ENCODE data around the gene NR4A1.

NR4A1 gene

GRCh38 chr12:52050758-52051541 lies at the start of gene NR4A1:
NR4A1 (plus strand) TSS chr12:52051442; CDS start chr12:52054329, 2,887 bp downstream.
- peak; percentile 87 for DNase-seq (ENCODE audit: low spot score)

DNA sequence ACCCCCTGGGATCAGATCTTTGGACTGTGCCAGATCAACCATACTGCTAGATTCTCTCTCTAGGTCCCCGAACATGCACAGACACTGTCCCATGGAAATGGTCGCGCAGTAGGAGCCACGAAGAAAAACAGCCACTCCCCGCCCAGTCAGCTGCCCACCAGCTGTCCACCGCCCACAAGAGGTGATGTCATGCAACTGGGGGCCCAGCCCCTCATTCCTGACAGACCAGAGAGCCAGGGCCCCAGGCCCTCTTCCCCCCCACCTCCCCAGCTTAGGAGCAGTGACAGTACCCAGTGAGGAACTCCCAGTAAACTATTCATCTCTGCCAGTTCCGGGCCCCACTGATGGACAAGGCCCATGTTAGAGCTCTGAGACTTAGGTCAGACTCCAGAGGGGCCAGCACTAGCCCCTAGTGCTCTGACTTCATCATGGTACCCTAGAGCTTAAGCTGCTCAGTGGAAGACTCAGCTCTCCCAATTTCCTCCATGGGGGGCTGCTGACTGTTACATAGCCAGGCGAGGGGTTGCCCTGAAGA lies 48.2 kb upstream of the NR4A1 start:
- DNase-seq (ENCODE audit: low spot score): no peak

- no peak for DNase-seq (ENCODE audit: low spot score)
Measured at GRCh38 chr12:52003591-52003990, 47.7 kb upstream of the NR4A1 start.

GRCh38 chr12:52004042-52004648 lies 47.1 kb upstream of the NR4A1 start:
- peak; percentile 72 for DNase-seq (ENCODE audit: low spot score)

DNA sequence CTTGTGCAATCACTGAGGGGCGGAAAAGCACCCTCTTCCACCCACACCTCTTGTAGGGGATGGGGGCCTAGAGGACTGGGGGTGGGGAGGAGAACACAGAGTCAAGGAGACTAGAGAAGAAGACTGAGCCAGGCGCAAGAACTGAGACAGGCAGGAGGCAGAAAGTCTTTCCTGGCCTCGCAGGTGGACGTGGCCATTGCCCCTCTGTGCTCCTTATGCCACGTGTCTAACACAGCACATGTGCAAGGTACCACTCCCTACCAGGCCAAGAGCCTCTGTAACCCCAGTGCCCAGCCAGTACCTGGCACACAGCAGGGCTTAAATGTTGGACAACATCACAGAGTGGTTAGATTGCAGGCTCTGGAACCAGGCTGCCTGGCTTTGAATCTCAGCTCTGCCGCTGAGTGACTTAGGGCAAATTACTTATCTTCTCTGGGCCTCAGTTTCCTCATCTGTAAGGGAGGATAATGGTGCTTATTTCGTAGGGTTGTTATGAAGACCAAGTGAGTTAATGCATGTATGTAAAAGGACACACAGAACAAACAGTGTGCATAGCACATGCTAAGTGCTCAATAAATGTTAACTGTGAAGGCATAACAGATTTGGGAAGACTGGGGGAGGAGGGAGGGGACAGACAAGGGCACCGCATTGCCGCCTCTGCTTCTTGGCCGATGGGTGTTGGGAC lies 45.9 kb upstream of the NR4A1 start:
- DNase-seq (ENCODE audit: low spot score): no peak

DNA sequence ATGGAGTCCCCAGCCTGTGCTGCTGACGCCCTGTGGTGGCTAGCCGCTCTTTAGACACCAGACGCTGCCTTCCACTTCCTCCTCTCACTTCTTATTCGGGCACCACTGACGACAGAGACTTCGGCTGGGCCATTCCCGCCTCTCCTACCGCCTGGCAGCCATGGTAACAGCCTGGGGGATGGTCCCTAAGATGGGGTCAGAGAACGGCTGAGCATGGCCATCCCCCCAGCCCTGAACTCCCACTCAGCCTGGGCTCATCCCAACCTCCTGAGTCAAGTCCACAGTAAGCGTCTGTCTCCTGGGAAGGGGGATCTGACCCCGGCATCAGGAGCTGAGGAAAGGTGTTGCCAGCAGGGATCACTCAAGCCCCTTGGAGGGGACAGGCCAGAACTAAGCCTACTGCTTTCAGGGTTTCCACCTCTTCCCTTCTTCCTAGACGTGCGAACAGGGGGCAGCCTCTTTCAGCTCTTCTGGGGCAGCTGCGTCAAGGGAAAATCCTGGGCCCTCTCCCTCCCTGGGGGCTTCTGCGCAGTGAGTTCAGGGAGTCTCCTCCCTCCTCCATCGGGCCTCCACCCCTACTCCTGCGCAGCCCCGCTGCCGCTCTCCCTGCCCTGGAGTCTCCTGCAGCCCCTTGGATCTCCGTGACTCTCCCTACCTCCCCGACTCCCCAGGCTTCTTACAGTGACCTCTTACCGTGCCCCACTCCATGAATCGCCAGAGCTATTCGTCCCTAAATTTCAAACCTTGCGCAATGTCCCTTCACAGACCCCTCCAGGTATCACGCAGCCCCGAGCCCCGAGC lies 45.1 kb upstream of the NR4A1 start:
- peak; percentile 55 for DNase-seq (ENCODE audit: low spot score)

DNA sequence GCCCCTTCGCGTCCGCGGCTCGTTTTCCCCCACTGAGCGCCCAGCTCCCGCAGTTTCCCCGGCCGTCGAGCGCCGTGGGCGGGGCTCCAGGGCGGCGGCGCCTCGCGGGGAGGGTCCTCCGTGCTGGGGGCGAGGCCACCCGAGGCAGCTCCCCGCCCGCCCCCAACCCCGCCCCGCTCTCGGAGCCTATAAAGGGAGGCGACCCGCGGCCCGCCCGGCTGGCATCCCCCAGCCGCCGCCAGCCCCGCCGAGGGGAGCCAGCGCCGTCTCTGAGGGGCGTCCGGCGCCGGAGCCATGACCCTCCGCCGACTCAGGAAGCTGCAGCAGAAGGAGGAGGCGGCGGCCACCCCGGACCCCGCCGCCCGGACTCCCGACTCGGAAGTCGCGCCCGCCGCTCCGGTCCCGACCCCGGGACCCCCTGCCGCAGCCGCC lies 44.5 kb upstream of the NR4A1 start, which contains the start of gene TAMALIN:
Gene TAMALIN (plus strand): TSS at position 221 of the 432 bp plus-strand sequence. CDS start 74 bp downstream, at position 295.
- no peak for DNase-seq (ENCODE audit: low spot score)

GRCh38 chr12:52007158-52007921 lies 43.9 kb upstream of the NR4A1 start:
- DNase-seq (ENCODE audit: low spot score): no peak

DNA sequence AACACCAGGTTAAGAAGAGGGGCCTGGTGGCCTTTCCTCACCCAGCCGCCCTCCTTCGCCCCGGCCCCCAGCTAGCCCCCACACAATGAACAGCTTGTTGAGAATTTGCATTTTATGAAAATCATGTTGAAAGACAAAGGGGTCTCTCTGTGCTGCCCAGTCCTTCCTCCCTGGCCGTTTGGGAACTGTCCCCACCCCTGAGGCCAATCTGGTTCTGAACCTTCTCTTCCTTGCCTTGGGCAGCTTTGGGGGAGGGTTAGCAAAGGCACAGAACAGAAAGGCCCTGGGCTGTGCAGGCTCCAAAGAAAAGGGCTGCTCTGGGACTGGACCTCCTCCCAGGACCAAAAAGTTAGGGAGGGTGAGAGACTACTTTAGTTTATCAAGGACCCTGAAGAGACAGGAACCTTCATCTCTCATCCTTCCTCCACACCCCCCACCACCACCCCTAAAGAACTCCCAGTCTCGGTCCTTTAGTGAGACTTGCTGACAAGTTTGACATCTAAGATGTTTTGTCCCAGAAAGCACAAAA lies 43.2 kb upstream of the NR4A1 start:
- no peak for DNase-seq (ENCODE audit: low spot score)

- no peak for DNase-seq (ENCODE audit: low spot score)
Measured at GRCh38 chr12:52009081-52009751, 42.0 kb upstream of the NR4A1 start.

GRCh38 chr12:52010152-52010622 lies 41.1 kb upstream of the NR4A1 start:
- DNase-seq (ENCODE audit: low spot score): peak; percentile 88

- DNase-seq (ENCODE audit: low spot score): no peak
Measured at GRCh38 chr12:52010692-52011601, 40.3 kb upstream of the NR4A1 start.

DNA sequence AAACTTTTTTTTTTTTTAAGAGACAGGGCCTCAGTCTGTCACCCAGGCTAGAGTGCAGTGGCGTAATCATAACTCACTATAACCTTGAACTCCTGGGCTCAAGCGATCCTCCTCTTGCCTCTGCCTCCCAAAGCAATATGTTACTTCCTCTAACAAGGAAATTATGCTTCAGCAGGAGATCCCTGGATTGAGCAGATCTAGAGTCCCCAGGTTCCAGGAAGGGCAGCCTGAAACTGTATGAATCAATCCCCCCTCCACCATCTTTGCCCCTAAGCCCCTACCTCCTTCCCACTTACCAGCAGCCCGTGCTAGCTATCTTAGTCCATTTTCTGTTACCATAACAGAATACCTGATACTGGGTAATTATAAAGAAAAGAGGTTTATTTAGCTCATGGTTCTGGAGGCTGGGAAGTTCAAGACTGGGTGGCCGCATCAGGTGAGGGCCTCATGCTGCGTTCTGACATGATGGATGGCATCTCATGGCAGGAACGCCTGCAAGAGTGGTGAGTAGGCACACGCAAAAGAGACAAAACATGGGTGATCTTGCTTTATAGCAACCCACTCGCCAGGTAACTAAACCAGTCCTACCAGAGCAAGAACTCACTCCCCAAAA lies 39.5 kb upstream of the NR4A1 start:
- no peak for DNase-seq (ENCODE audit: low spot score)

DNA sequence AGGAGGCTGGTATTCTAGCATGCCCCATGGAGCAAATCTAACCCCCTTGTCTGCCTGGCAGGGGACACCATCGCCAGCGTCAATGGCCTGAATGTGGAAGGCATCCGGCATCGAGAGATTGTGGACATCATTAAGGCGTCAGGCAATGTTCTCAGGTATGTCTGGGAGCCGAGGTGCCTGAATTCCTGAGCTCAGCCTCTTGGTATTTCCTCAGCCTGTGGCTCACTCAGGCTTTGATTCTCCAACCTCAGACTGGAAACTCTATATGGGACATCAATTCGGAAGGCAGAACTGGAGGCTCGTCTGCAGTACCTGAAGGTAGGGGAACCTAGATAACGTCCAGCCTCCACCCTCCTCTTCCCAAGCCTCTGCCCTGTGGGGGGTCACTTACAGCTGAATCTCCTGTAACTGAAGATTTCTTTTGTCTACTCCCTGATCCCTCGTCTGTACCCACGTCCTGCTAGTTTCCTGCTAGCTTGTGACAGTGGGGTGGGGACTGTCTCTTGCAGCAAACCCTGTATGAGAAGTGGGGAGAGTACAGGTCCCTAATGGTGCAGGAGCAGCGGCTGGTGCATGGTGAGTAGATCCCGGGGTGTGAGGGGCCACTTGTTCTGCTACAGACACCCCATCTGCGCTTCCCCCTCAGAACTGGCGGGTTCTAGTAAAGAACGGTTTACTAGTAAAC lies 37.5 kb upstream of the NR4A1 start:
- no peak for DNase-seq (ENCODE audit: low spot score)

- DNase-seq (ENCODE audit: low spot score): no peak
Measured at GRCh38 chr12:52014567-52015530, 36.4 kb upstream of the NR4A1 start.

- DNase-seq (ENCODE audit: low spot score): no peak
Measured at GRCh38 chr12:52015532-52016041, 35.7 kb upstream of the NR4A1 start.
